Raji (cell line): ENCODE results near the gene PAX7.

Experiments
- POLR2A ChIP-seq: IDR thresholded peaks from 2 replicates; pipeline ENCODE4 v1.6.1; 2011; ENCODE audit warnings: low read depth, low read length, control low read depth; ENCODE audit not compliant: insufficient read depth

Gene PAX7

GRCh38 chr1:18691648-18692047 lies 61.0 kb downstream of the PAX7 start:
- TF ChIP-seq POLR2A: no peak

GRCh38 chr1:18693256-18694098 lies 62.8 kb downstream of the PAX7 start:
- no peak for TF ChIP-seq POLR2A

GRCh38 chr1:18697541-18697940 lies 66.9 kb downstream of the PAX7 start:
- no peak for TF ChIP-seq POLR2A

GRCh38 chr1:18700530-18700929 lies 69.9 kb downstream of the PAX7 start:
- no peak for TF ChIP-seq POLR2A

GRCh38 chr1:18701183-18701582 lies 70.5 kb downstream of the PAX7 start:
- no peak for TF ChIP-seq POLR2A

- no peak for TF ChIP-seq POLR2A
Measured at GRCh38 chr1:18703041-18703621, 72.5 kb downstream of the PAX7 start.

- no peak for TF ChIP-seq POLR2A
Measured at GRCh38 chr1:18705811-18706210, 75.2 kb downstream of the PAX7 start.

- TF ChIP-seq POLR2A: no peak
Measured at GRCh38 chr1:18707696-18708257, 77.1 kb downstream of the PAX7 start.

- TF ChIP-seq POLR2A: no peak
Measured at GRCh38 chr1:18710002-18710401, 79.4 kb downstream of the PAX7 start.

GRCh38 chr1:18711003-18711402 lies 80.4 kb downstream of the PAX7 start:
- TF ChIP-seq POLR2A: no peak

- TF ChIP-seq POLR2A: no peak
Measured at GRCh38 chr1:18711536-18712251, 81.0 kb downstream of the PAX7 start.

GRCh38 chr1:18712252-18712600 lies 81.6 kb downstream of the PAX7 start:
- TF ChIP-seq POLR2A: no peak

- no peak for TF ChIP-seq POLR2A
Measured at GRCh38 chr1:18714404-18715175, 83.9 kb downstream of the PAX7 start.

GRCh38 chr1:18716112-18716784 lies 85.6 kb downstream of the PAX7 start:
- TF ChIP-seq POLR2A: no peak
